ENCODE data around the gene LRRC45. TPM values are rescaled to one million over a fixed set of nuclear protein-coding genes. Genes with fewer than 3 reads are reported as not detected.
A peak's percentile ranks its signal among the peaks of the same experiment; 100 is the strongest.

The LRRC45 gene
- total RNA-seq, 3 donors from 2014 or later (not counting 1 experiment from before 2014, with no cell fraction given) = 15.9 to 21.6 (median 16.8) TPM

- Mint-ChIP-seq H3K36me3 (no peaks in the 10 kb centered on the region), H3K27me3 (ENCODE audit: low read depth in 2 of 2) (no peaks in the 10 kb centered on the region), H3K4me1 (peaks cover 7 to 34% of the 10 kb centered on the region in 2 donors), H3K4me3 (peak overlapping the region; percentile 25), H3K27ac (no peak overlapping the region), H3K9me3 (no peaks in the 10 kb centered on the region)
- H3K27me3 ChIP-seq (ENCODE audit: control insufficient read depth, insufficient read depth, low read length) = no peaks in the 10 kb centered on the region
- H3K27ac ChIP-seq (ENCODE audit: low read length) = no peak overlapping the region
- DNase-seq (no peak), ATAC-seq (no peak)
- intact Hi-C loops (cut with micrococcal nuclease) = no loop called here
- TF ChIP-seq CTCF (IDR thresholded peaks at IDR 0.05) = no peak
- no peaks in the 10 kb centered on the region for H3K9me3 ChIP-seq (ENCODE audit: control insufficient read depth, insufficient read depth, low read length)
- H3K4me3 ChIP-seq (ENCODE audit: low read length) = no peak overlapping the region
- WGBS (ENCODE audit: insufficient coverage) = 93% methylated on average over 14 of the region's 14 CpGs
- peaks cover 29% of the 10 kb centered on the region for H3K4me1 ChIP-seq (ENCODE audit: control insufficient read depth, insufficient read depth, low read length)
- H3K36me3 ChIP-seq (ENCODE audit: control insufficient read depth, insufficient read depth, low read length) = no peaks in the 10 kb centered on the region
Observed at GRCh38 chr17:82020572-82021106, 2.5 kb upstream of the LRRC45 start.

GRCh38 chr17:82021107-82021899, 1.8 kb upstream of the LRRC45 start:
- Histone ChIP-seq H3K27ac (ENCODE audit: low read length) (no peak overlapping the region), H3K9me3 (ENCODE audit: control insufficient read depth, insufficient read depth, low read length) (no peaks in the 10 kb centered on the region), H3K4me1 (ENCODE audit: control insufficient read depth, insufficient read depth, low read length) (peaks cover 29% of the 10 kb centered on the region), H3K27me3 (ENCODE audit: control insufficient read depth, insufficient read depth, low read length) (no peaks in the 10 kb centered on the region), H3K36me3 (ENCODE audit: control insufficient read depth, insufficient read depth, low read length) (no peaks in the 10 kb centered on the region), H3K4me3 (ENCODE audit: low read length) (peak overlapping the region; percentile 77)
- Mint-ChIP-seq H3K9me3 (no peaks in the 10 kb centered on the region), H3K4me1 (peaks cover 7 to 34% of the 10 kb centered on the region in 2 donors), H3K36me3 (no peaks in the 10 kb centered on the region), H3K4me3 (peak overlapping the region; percentile 83), H3K27ac (peak overlapping the region in 1 of 2 donors; percentile 92), H3K27me3 (ENCODE audit: low read depth in 2 of 2) (no peaks in the 10 kb centered on the region)
- no peak for TF ChIP-seq CTCF (IDR thresholded peaks at IDR 0.05)
- no peak for ATAC-seq
- intact Hi-C loops (cut with micrococcal nuclease) = no loop called here
- DNase-seq = peak in 1 of 2 donors; percentile 75
- WGBS (ENCODE audit: insufficient coverage) = 49% methylated on average over 24 of the region's 25 CpGs

GRCh38 chr17:82021900-82022309, 1.2 kb upstream of the LRRC45 start:
- peak overlapping the region; percentile 77 for H3K4me3 ChIP-seq (ENCODE audit: low read length)
- Mint-ChIP-seq H3K4me1 (peaks cover 7 to 34% of the 10 kb centered on the region in 2 donors), H3K27me3 (ENCODE audit: low read depth in 2 of 2) (no peaks in the 10 kb centered on the region), H3K9me3 (no peaks in the 10 kb centered on the region), H3K27ac (peak overlapping the region in 1 of 2 donors; percentile 92), H3K36me3 (no peaks in the 10 kb centered on the region), H3K4me3 (peak overlapping the region; percentile 83)
- H3K27me3 ChIP-seq (ENCODE audit: control insufficient read depth, insufficient read depth, low read length) = no peaks in the 10 kb centered on the region
- no peaks in the 10 kb centered on the region for H3K36me3 ChIP-seq (ENCODE audit: control insufficient read depth, insufficient read depth, low read length)
- 2% methylated on average over 9 of the region's 10 CpGs for WGBS (ENCODE audit: insufficient coverage)
- peaks cover 29% of the 10 kb centered on the region for H3K4me1 ChIP-seq (ENCODE audit: control insufficient read depth, insufficient read depth, low read length)
- TF ChIP-seq CTCF (IDR thresholded peaks at IDR 0.05) = no peak
- H3K9me3 ChIP-seq (ENCODE audit: control insufficient read depth, insufficient read depth, low read length) = no peaks in the 10 kb centered on the region
- ATAC-seq (no peak), DNase-seq (peak in 1 of 2 donors; percentile 31)
- no peak overlapping the region for H3K27ac ChIP-seq (ENCODE audit: low read length)
- intact Hi-C loops (cut with micrococcal nuclease) = loop anchor here (2.0 kb wide), 1 partner anchor 77 kb away; the partner anchor contains the start of gene FASN

Measured in natural killer cell (primary cell).